Lower leg skin (tissue), 3 donors: Measurements from ENCODE around the gene SFMBT2.

ENCODE experiments used
- POLR2A ChIP-seq, 2 donors: fragments of 450-650 bp; IDR thresholded peaks; one replicate each; pipeline ENCODE4 v1.6.1; 2016 to 2017; ENCODE audit warnings: antibody characterized with exemption in 2 of 2, mild to moderate bottlenecking in 1 of 2, moderate library complexity in 1 of 2
- TF ChIP-seq, protein P1 (sequence below), 3 donors: fragments of 450-650 bp; IDR thresholded peaks; one replicate each; pipeline ENCODE4 v1.5.1; 2016; ENCODE audit warnings: antibody characterized with exemption in 3 of 3, mild to moderate bottlenecking in 3 of 3, moderate library complexity in 2 of 3

DNA sequence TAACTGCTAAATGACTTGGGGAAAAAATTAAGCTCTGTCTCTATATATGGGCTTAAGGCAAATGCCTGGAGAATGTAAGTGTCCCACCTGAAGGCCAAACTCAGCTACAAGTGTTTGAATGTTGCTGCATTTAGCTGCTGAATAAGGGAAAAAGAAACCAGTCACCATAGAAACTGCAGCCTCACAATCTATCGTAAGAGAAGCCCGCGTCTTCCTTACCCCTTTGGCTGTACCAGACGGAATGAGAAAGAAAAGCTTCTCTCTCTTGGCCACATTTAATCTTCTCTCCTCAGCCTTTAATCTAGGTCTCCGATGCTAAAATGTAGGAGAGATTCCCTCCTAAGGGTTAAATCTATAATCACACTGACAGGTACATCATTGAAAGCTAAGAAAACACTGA is 147.2 kb downstream of the SFMBT2 start:
- TF ChIP-seq, protein P1, sequence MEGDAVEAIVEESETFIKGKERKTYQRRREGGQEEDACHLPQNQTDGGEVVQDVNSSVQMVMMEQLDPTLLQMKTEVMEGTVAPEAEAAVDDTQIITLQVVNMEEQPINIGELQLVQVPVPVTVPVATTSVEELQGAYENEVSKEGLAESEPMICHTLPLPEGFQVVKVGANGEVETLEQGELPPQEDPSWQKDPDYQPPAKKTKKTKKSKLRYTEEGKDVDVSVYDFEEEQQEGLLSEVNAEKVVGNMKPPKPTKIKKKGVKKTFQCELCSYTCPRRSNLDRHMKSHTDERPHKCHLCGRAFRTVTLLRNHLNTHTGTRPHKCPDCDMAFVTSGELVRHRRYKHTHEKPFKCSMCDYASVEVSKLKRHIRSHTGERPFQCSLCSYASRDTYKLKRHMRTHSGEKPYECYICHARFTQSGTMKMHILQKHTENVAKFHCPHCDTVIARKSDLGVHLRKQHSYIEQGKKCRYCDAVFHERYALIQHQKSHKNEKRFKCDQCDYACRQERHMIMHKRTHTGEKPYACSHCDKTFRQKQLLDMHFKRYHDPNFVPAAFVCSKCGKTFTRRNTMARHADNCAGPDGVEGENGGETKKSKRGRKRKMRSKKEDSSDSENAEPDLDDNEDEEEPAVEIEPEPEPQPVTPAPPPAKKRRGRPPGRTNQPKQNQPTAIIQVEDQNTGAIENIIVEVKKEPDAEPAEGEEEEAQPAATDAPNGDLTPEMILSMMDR (IDR thresholded peaks at IDR 0.05): no peak
- TF ChIP-seq POLR2A (IDR thresholded peaks at IDR 0.05): no peak
